Gastroesophageal sphincter (tissue), 4 donors: Measurements from ENCODE around the gene SIMC1. TPM values are rescaled to one million over a fixed set of nuclear protein-coding genes. Genes with fewer than 3 reads are reported as not detected.
"Not testable (repeated sequence)": the region's sequence is repeated elsewhere in the genome, so short reads cannot be mapped to it uniquely, and the experiment has no call there.

ENCODE experiments used
- ATAC-seq: fragments of 150-250 bp; one replicate; pipeline ENCODE4 v1.9.1; 2016; ENCODE audit warnings: mild to moderate bottlenecking, moderate library complexity
- H3K27ac ChIP-seq, 4 donors: fragments of 200-600 bp; sonication (generic) in 3 of 4; 1 replicate in 3 of 4; 2 replicates in 1 of 4; pipeline ENCODE4 v1.5.1; 2016 to 2019
- H3K27me3 ChIP-seq: fragments of 200-600 bp; sonication (generic); one replicate; pipeline ENCODE4 v1.5.1; 2019
- H3K36me3 ChIP-seq, 2 donors: fragments of 200-600 bp; sonication (generic); one replicate each; pipeline ENCODE4 v1.5.1; 2019; ENCODE audit warnings: control low read depth in 1 of 2
- H3K4me1 ChIP-seq, 3 donors: fragments of 200-600 bp; sonication (generic); 1 replicate in 2 of 3; 2 replicates in 1 of 3; pipeline ENCODE4 v1.5.1; 2016 to 2019; ENCODE audit warnings: control low read depth in 2 of 3
- H3K4me3 ChIP-seq, 2 donors: fragments of 200-600 bp; sonication (generic); one replicate each; pipeline ENCODE4 v1.5.1; 2019; ENCODE audit warnings: mild to moderate bottlenecking in 1 of 2, moderate library complexity in 1 of 2
- H3K9me3 ChIP-seq, 3 donors: fragments of 200-600 bp; sonication (generic); one replicate each; pipeline ENCODE4 v1.5.1; 2017 to 2019; ENCODE audit warnings: control low read depth in 2 of 3
- CTCF ChIP-seq, 4 experiments: fragments of 200-600 bp in 2 of 4; fragments of 450-650 bp in 2 of 4; sonication (generic) in 1 of 4; IDR thresholded peaks; one replicate each; pipeline ENCODE4 v1.5.1; 2017 to 2019; ENCODE audit warnings: antibody characterized with exemption in 4 of 4, mild to moderate bottlenecking in 2 of 4, moderate library complexity in 2 of 4
- EP300 ChIP-seq: sonication (generic); formaldehyde crosslinking; IDR thresholded peaks from one replicate; pipeline ENCODE4 v1.6.1; 2017; ENCODE audit warnings: antibody characterized with exemption, mild to moderate bottlenecking
- POLR2A ChIP-seq, 2 donors: fragments of 450-650 bp; IDR thresholded peaks; one replicate each; pipeline ENCODE4 v1.6.1; 2017; ENCODE audit warnings: antibody characterized with exemption in 2 of 2, mild to moderate bottlenecking in 2 of 2, moderate library complexity in 1 of 2
- POLR2AphosphoS5 ChIP-seq: sonication (generic); formaldehyde crosslinking; IDR thresholded peaks from one replicate; pipeline ENCODE4 v1.6.1; 2017; ENCODE audit warnings: antibody characterized with exemption
- WGBS, 2 donors: methylation state at CpG; one replicate each; pipeline ENCODE4 v1.1.5; 2018; ENCODE audit warnings: low coverage in 1 of 2; 5-methylcytosine and 5-hydroxymethylcytosine counted together
- total RNA-seq, 4 donors: library from RNA; depleted of rRNA; stranded (reverse); fragments of >200 nt; gene quantifications; one replicate each; pipeline ENCODE4 v1.1.0, GENCODE V29; 2016

Gene SIMC1
- total RNA-seq, 4 donors from 2014 or later = 11.2 to 84.5 (median 32.7) TPM

DNA sequence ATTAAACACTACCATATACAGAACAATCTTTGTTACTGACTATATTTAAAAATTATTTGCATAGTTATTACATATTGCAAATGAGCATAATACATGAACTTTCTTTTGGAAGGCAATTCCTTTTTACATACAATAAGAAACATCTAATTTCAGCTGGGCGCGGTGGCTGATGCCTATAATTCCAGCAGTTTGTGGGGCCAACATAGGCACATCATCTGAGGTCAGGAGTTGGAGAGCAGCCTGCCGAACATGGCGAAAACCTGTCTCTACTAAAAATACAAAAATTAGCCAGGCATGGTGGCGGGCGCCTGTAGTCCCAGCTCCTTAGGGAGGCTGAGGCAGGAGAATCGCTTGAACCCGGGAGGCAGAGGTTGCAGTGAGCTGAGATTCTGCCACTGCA, 36.4 kb upstream of the SIMC1 start:
- Histone ChIP-seq H3K36me3 (no peaks in the 10 kb centered on the region), H3K4me1 (peaks cover 0 to 9% (median 0%) of the 10 kb centered on the region in 3 donors), H3K27ac (no peak overlapping the region), H3K9me3 (no peaks in the 10 kb centered on the region), H3K27me3 (peaks cover 33% of the 10 kb centered on the region), H3K4me3 (no peak overlapping the region)
- WGBS, 2 donors = 58 to 86% methylated on average over 2 to 8 of the region's 8 CpGs
- no peak for TF ChIP-seq CTCF (IDR thresholded peaks at IDR 0.05)
- ATAC-seq = no peak

DNA sequence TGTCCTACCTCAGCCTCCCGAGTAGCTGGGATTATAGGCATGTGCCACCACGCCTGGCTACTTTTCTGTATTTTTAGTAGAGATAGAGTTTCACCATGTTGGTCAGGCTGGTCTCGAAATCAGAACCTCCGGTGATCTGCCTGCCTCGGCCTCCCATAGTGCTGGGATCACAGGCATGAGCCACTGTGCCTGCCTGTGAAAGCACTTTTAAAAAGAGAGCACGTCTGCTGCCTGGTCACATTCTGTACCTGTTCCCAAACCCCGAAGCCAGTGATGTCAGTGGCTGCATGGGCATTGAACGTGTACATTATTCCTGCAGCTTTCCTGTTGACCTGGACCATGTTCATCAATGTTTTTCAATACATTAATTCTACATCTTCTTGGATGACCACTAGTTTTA, 35.1 kb upstream of the SIMC1 start:
- 77% methylated on average over 6 to 8 of the region's 8 CpGs for WGBS, 2 donors
- no peak for TF ChIP-seq EP300
- no peak for TF ChIP-seq POLR2AphosphoS5
- no peak for TF ChIP-seq POLR2A (IDR thresholded peaks at IDR 0.05)
- TF ChIP-seq CTCF (IDR thresholded peaks at IDR 0.05) = no peak
- Histone ChIP-seq H3K27ac (no peak overlapping the region), H3K9me3 (no peaks in the 10 kb centered on the region), H3K4me1 (peaks cover 0 to 9% (median 0%) of the 10 kb centered on the region in 3 donors), H3K4me3 (no peak overlapping the region), H3K36me3 (no peaks in the 10 kb centered on the region), H3K27me3 (peaks cover 22% of the 10 kb centered on the region)
- no peak for ATAC-seq

DNA sequence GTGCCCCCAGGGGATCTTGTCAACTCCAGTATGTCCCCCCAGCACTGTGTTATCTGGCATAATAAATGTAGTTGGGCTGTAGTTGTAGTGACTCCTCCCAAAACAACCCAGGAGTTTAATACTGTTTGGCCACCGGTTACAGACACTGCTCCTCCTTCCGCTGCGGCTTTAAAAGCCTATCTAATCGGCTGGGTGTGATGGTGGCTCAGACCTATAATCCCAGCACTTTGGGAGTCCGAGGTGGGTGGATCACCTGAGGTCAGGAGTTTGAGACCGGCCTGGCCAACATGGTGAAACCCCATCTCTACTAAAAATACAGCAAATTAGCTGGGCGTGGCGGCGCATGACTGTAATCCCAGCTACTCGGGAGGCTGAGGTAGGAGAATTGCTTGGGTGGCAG, 34.7 kb upstream of the SIMC1 start:
- H3K4me3 ChIP-seq, H3K9me3 ChIP-seq, H3K4me1 ChIP-seq, H3K27ac ChIP-seq, H3K36me3 ChIP-seq, ATAC-seq: not testable (repeated sequence)
- H3K27me3 ChIP-seq = peaks cover 18% of the 10 kb centered on the region
- 67% methylated on average over 4 of the region's 10 CpGs; no CpG with 5 or more reads in 1 of the 2 donors for WGBS, 2 donors

DNA sequence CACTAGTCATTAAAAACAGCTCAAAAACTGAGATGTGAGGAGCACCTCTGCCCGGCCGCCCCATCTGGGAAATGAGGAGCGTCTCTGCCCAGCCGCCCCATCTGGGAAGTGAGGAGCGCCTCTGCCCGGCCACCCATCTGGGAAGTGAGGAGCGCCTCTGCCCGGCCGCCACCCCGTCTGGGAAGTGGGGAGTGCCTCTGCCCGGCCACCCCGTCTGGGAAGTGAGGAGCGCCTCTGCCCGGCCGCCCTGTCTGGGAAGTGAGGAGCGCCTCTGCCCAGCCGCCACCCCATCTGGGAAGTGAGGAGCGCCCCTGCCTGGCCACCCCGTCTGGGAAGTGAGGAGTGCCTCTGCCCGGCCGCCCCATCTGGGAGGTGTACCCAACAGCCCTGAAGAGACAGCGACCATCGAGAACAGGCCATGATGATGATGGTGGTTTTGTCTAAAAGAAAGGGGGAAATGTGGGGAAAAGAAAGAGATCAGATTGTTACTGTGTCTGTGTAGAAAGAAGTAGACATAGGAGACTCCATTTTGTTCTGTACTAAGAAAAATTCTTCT, 23.7 kb upstream of the SIMC1 start:
- not testable (repeated sequence) for H3K9me3 ChIP-seq, H3K27me3 ChIP-seq, H3K27ac ChIP-seq, H3K36me3 ChIP-seq, H3K4me3 ChIP-seq, H3K4me1 ChIP-seq, ATAC-seq
- no CpG with 5 or more reads among the region's 23 CpGs for WGBS, 2 donors

GRCh38 chr5:176216393-176216916, 21.8 kb upstream of the SIMC1 start:
- H3K36me3 ChIP-seq, H3K4me3 ChIP-seq, H3K4me1 ChIP-seq, H3K27me3 ChIP-seq, H3K9me3 ChIP-seq, H3K27ac ChIP-seq: not testable (repeated sequence)
- 45 to 86% methylated on average over 6 to 8 of the region's 9 CpGs for WGBS, 2 donors
- ATAC-seq = peak; percentile 19

- not testable (repeated sequence) for H3K36me3 ChIP-seq, H3K4me1 ChIP-seq, H3K4me3 ChIP-seq, ATAC-seq, H3K27me3 ChIP-seq, H3K27ac ChIP-seq, H3K9me3 ChIP-seq
- no CpG with 5 or more reads among the region's 5 CpGs for WGBS, 2 donors
These were observed 21.0 kb upstream of the SIMC1 start for GRCh38 chr5:176217188-176217729.

- 8 to 25% methylated on average over 2 of the region's 2 CpGs for WGBS, 2 donors
- H3K27ac ChIP-seq, H3K27me3 ChIP-seq: not testable (repeated sequence)
These were observed 20.5 kb upstream of the SIMC1 start for GRCh38 chr5:176217764-176218163.

GRCh38 chr5:176222006-176222405, 16.2 kb upstream of the SIMC1 start:
- H3K27ac ChIP-seq, H3K9me3 ChIP-seq, ATAC-seq, H3K27me3 ChIP-seq, H3K4me1 ChIP-seq, H3K36me3 ChIP-seq, H3K4me3 ChIP-seq: not testable (repeated sequence)
- no CpG with 5 or more reads among the region's 38 CpGs for WGBS, 2 donors

More at GRCh38 chr5:176217764-176218163, 20.5 kb upstream of the SIMC1 start:
- ATAC-seq, H3K36me3 ChIP-seq, H3K9me3 ChIP-seq, H3K4me1 ChIP-seq, H3K4me3 ChIP-seq: not testable (repeated sequence)

GRCh38 chr5:176228358-176228757, 9.9 kb upstream of the SIMC1 start:
- WGBS, 2 donors = no CpG with 5 or more reads among the region's 1 CpG
- H3K4me3 ChIP-seq, H3K27ac ChIP-seq, H3K27me3 ChIP-seq, H3K36me3 ChIP-seq, H3K9me3 ChIP-seq, H3K4me1 ChIP-seq, ATAC-seq: not testable (repeated sequence)

DNA sequence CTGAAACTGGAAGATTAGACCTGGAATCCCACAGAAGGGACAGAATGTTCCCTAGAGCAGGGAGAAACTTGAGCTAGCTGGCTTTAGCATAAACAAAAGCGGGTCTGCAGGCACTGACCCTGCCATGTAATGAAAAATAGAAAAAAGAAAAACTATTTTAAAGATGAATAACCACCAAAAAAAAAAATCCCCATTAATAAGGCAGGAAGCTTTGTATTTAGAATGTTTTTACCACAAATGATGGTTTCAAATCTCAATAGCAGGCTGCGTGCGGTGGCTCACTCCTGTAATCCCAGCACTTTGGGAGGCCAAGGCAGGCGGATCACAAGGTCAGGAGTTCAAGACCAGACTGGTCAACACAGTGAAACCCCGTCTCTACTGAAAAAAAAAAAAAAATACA, 5.0 kb upstream of the SIMC1 start:
- H3K4me3 ChIP-seq, H3K36me3 ChIP-seq, H3K4me1 ChIP-seq, H3K9me3 ChIP-seq, H3K27me3 ChIP-seq: not testable (repeated sequence)
- ATAC-seq = peak; percentile 89
- H3K27ac ChIP-seq = peak overlapping the region in 1 of 4 donors; percentile 41
- 50% methylated on average over 4 of the region's 5 CpGs; no CpG with 5 or more reads in 1 of the 2 donors for WGBS, 2 donors
